A673 (cell line): ENCODE data around the gene NCBP3. TPM values are rescaled to one million over a fixed set of nuclear protein-coding genes. Genes with fewer than 3 reads are reported as not detected.

Experiments used
- BruUV-seq: library from RNA; stranded (reverse); fragments of 400-500 nt; replicated peaks from 2 replicates; lab custom pipeline; 2021; lab: Mats Ljungman, UMichigan
- CTCF ChIA-PET: fragments of 300-600 bp; sonication (Branson Sonifier 250); formaldehyde crosslinking; loops from one replicate; lab custom pipeline; 2022; ENCODE audit warnings: antibody characterized with exemption; lab: Charles Lee
- POLR2A ChIA-PET: fragments of 300-600 bp; sonication (Branson Sonifier 250); formaldehyde crosslinking; loops from one replicate; lab custom pipeline; 2022; ENCODE audit warnings: antibody characterized with exemption; ENCODE audit not compliant: low non-redundant PET; lab: Charles Lee
- DNase-seq: peaks from one replicate; pipeline ENCODE4 v3.0.0-alpha.2; 2015; ENCODE audit warnings: low spot score
- H3K27ac ChIP-seq: fragments of 200-600 bp; sonication (generic); 2 replicates; pipeline ENCODE4 v1.5.1; 2016; ENCODE audit warnings: mixed run types, low read depth, mild to moderate bottlenecking, mixed read lengths, antibody characterized with exemption, low read length; ENCODE audit not compliant: poor library complexity, severe bottlenecking
- H3K27me3 ChIP-seq: fragments of 200-600 bp; sonication (generic); replicated peaks from 2 replicates; pipeline ENCODE4 v1.6.1; 2017; ENCODE audit warnings: mixed run types, low read depth, mild to moderate bottlenecking, mixed read lengths, antibody characterized with exemption, low read length; ENCODE audit not compliant: insufficient read depth, poor library complexity
- H3K36me3 ChIP-seq: fragments of 200-600 bp; sonication (generic); 2 replicates; pipeline ENCODE4 v1.6.1; 2016; ENCODE audit warnings: mixed run types, mild to moderate bottlenecking, mixed read lengths, antibody characterized with exemption, low read length; ENCODE audit not compliant: insufficient read depth, poor library complexity, severe bottlenecking
- H3K4me1 ChIP-seq: fragments of 200-600 bp; sonication (generic); 2 replicates; pipeline ENCODE4 v1.6.1; 2017; ENCODE audit warnings: mixed run types, mild to moderate bottlenecking, mixed read lengths, antibody characterized with exemption, low read length; ENCODE audit not compliant: insufficient read depth, poor library complexity, severe bottlenecking
- H3K4me3 ChIP-seq: fragments of 200-600 bp; sonication (generic); 2 replicates; pipeline ENCODE4 v1.5.1; 2016; ENCODE audit warnings: low read depth, mixed run types, mild to moderate bottlenecking, mixed read lengths, low read length; ENCODE audit not compliant: poor library complexity, severe bottlenecking
- H3K9me3 ChIP-seq: fragments of 200-600 bp; sonication (generic); 2 replicates; pipeline ENCODE4 v1.6.1; 2016; ENCODE audit warnings: mixed run types, low read depth, mild to moderate bottlenecking, mixed read lengths, antibody characterized with exemption, low read length; ENCODE audit not compliant: poor library complexity, severe bottlenecking
- CTCF ChIP-seq: fragments of 300-800, 200-600 bp; sonication (generic); conservative IDR thresholded peaks from 2 replicates; pipeline ENCODE4 v1.5.1; 2017; ENCODE audit warnings: low read depth, mild to moderate bottlenecking, antibody characterized with exemption, low read length, moderate library complexity, mixed read lengths
- EZH2 ChIP-seq: fragments of 200-600 bp; sonication (generic); IDR thresholded peaks from 2 replicates; pipeline ENCODE4 v1.6.1; 2017; ENCODE audit warnings: borderline replicate concordance, low read depth, mild to moderate bottlenecking, mixed read lengths, antibody characterized with exemption, low read length; ENCODE audit not compliant: poor library complexity, severe bottlenecking
- intact Hi-C: fragments of 100-400 bp; cut with micrococcal nuclease; formaldehyde crosslinking; loops from one replicate; pipeline ENCODE4 v1.10.0; 2022; ENCODE audit not compliant: unreplicated experiment
- total RNA-seq: library from RNA; stranded (reverse); gene quantifications from 2 replicates; pipeline ENCODE4 v1.2.3, GENCODE V29; 2021

Gene NCBP3
- total RNA-seq, 1 experiment from 2014 or later: 59.9 TPM

GRCh38 chr17:3753624-3754023, 92.4 kb downstream of the NCBP3 start:
- intact Hi-C loops: no loop called here
- no peaks in the 10 kb centered on the region for H3K4me1 ChIP-seq
- no peak overlapping the region for H3K4me3 ChIP-seq
- no peak overlapping the region for H3K27ac ChIP-seq
- CTCF ChIA-PET: no interaction called here
- no peaks in the 10 kb centered on the region for H3K36me3 ChIP-seq
- TF ChIP-seq EZH2: no peak
- TF ChIP-seq CTCF: no peak
- no TSS peak for BruUV-seq
- DNase-seq: no peak
- H3K9me3 ChIP-seq: no peaks in the 10 kb centered on the region
- POLR2A ChIA-PET: no interaction called here
- H3K27me3 ChIP-seq: no peaks in the 10 kb centered on the region

Other genes starting within 250 kb of the NCBP3 start
- gene TRPV1, start 236.8 kb downstream of the NCBP3 start, total RNA-seq: 1.0 and 1.9 TPM in 2 replicates
- gene SHPK, start 210.0 kb downstream of the NCBP3 start, total RNA-seq: 20.0 and 22.2 TPM in 2 replicates
- gene CTNS, start 209.5 kb downstream of the NCBP3 start, total RNA-seq: 12.6 and 14.3 TPM in 2 replicates
- 79.0 and 92.5 TPM in 2 replicates for gene TAX1BP3, start 177.7 kb downstream of the NCBP3 start, total RNA-seq
- gene EMC6, start 177.4 kb downstream of the NCBP3 start, total RNA-seq: 68.7 and 70.9 TPM in 2 replicates
- gene P2RX5, start 150.1 kb downstream of the NCBP3 start, total RNA-seq: 0.45 and 1.4 TPM in 2 replicates
- gene HASPIN, start 122.3 kb downstream of the NCBP3 start, total RNA-seq: 30.1 and 31.4 TPM in 2 replicates
- 52.0 and 60.2 TPM in 2 replicates for gene ITGAE, start 45.1 kb downstream of the NCBP3 start, total RNA-seq
- gene CAMKK1, start 46.8 kb upstream of the NCBP3 start, total RNA-seq: 6.1 and 8.3 TPM in 2 replicates
- gene P2RX1, start 70.2 kb upstream of the NCBP3 start, total RNA-seq: 0.24 and 0.39 TPM in 2 replicates
- 0.17 and 0.79 TPM in 2 replicates for gene ATP2A3, start 118.2 kb upstream of the NCBP3 start, total RNA-seq